ENCODE measurements around the gene TGFBR3.

TGFBR3 gene

GRCh38 chr1:91885716-91886506 is at the start of gene TGFBR3:
Gene TGFBR3 (minus strand): TSS chr1:91886151. CDS start chr1:91861531, 24,620 bp downstream.
- DNase-seq (ENCODE audit: low read depth), result peak; percentile 72

DNA sequence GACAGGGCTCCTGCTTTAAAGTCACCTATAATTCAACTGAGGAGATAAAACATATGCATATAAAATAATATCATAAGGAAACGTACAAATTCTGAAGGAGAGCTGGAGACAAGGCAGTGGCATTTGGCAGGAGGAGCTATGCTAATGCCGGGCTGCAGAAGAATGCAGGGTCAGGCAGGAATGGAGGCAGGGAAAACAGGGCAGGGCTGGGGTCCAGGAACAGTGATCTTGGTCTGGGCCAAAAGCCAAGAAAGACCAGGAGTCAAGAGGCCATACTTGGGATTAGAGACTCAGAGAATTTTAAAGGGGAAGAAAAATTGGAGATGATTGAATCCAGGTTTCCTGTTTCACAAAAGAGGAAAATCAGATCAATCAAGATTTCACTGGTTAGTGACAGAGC is 43.3 kb upstream of the TGFBR3 start:
- no peak for DNase-seq (ENCODE audit: low read depth)

DNA sequence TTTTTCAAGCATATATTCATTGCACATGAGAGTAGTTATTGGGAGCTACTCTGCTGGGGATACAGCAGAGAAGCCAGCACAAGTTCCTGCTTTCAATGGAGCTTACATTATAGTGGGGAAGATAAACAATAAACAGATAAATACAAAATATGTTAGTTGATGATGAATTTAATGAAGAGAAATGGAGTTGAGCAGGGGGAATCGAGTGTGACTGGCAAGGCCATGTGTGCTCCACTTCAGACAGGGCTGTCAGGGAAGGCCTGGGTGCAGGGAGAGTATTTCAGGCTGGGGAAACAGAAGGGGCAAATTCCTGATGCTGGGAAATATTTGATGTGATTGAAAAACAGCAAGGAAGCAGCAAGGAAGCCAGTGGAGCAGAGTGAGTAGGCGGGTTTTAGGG is 42.1 kb upstream of the TGFBR3 start:
- no peak for DNase-seq (ENCODE audit: low read depth)

DNA sequence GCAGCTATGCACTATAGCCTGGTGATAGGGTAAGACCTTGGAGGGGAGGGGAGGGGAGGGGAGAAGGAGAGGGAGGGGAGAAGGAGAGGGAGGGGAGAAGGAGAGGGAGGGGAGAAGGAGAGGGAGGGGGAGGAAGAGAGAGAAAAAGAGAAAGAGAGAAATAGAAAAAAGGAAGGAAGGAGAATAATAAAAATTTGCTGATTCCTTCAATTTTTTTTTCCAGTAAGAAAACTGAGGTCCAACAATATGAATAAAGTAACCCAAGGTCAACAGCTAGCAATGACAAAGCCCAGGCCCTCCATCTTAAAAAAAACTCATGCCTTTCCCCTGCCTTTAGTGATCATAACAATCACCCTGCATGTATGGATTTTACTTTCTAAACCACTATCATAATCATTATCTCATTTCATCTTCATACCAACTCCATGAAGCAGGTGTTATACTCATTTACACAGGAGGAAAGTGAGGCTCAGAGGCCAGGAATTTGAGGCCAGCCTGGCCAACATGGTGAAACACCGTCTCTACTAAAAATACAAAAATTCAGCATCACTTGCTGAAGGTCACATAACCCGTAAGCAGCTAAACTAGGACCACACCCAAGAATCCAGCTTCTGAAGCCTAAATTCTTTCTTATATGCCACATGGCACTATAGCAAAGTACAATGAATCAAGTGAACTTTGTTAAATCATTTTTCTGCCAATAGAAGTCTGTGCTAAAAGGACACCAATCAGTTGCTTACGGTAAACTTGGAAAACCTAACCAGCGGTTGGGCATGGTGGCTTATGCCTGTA is 39.9 kb upstream of the TGFBR3 start:
- DNase-seq (ENCODE audit: low read depth), result no peak

GRCh38 chr1:91924146-91924545 is 38.2 kb upstream of the TGFBR3 start:
- DNase-seq (ENCODE audit: low read depth), result no peak

- no peak for DNase-seq (ENCODE audit: low read depth)
These were observed 34.0 kb upstream of the TGFBR3 start for GRCh38 chr1:91919962-91920361.

DNA sequence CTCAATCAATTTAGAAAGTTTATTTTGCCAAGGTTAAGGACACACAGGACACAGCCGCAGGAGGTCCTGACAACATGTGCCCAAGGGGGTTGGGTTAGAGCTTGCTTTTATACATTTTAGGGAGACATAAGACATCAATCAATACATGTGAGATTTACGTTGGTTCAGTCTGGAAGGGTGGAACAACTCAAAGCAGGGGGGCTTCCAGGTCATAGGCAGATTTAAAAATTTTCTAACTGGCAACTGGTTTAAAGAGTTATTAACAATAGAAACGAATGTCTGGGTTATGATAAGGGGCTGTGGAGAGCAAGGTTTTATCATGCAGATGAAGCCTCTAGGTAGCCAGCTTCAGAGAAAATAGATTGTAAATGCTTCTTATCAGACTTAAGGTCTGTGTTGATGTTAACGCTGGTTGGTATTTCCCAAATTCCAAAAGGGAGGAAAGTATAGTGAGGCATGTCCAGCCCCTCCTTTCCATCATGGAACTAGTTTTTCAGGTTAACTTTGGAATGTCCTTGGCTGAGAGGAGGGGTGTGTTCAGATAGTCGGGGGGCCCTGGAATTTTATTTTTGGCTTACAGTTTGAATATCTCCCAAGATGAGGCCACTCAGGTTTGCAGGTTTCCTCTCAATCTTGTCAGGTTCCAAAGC is 31.0 kb upstream of the TGFBR3 start:
- DNase-seq (ENCODE audit: low read depth), result no peak

DNA sequence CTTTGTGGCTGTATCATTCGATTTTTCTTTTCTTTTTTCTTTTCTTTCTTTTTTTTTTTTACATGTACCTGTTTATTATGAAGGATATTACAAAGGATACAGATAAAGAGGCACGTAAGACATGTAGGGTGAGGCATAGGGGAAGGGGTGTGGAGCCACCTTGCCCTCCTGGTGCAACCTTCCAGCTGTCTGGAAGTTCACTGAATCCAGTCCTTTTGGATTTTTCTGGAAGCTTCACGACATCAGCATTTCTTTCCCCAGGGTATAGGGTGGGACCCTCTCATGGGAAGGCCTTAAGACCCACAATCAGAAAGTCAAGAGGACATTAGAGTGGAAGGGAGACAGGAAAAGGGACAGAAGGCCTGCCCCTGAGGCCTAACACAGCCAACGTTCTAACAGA is 30.1 kb upstream of the TGFBR3 start:
- no peak for DNase-seq (ENCODE audit: low read depth)

DNA sequence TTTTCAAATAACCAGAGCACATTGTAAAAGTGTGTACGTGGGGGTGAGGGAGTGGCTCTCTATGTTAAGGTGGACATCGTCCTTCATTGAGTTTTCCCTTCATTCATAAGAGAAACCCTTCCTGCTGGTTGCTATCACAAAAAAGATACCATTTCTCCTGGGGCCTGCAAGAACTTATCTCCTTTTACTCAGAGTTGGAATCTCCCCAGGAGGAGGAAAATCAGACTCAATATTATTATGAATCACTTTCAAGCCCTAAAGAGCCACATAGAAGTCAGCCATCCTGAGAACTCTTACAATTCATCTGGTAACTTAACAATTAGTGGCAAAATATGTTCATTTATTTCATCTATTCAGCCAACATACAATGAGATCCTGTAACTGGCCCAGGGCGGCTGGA is 27.1 kb upstream of the TGFBR3 start:
- no peak for DNase-seq (ENCODE audit: low read depth)

DNA sequence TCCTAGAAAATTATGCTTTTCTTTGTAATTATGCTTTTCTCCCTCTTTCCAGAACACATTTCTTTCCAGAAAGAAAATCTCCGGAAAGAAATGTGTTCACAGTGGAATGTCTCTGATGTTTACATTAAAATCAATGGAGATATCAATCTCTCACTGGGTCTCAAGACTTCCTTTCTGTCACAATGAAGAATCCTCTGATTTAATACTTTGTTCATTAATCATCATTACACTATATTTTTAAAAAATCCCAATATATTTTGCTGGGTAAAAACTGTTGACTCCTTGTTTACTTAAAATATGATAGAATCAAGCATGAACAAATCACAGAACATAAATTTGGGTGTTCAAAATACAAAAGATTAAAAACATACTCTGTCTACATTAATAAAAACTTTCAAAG is 26.3 kb upstream of the TGFBR3 start:
- DNase-seq (ENCODE audit: low read depth), result no peak

GRCh38 chr1:91901231-91901630 is 15.3 kb upstream of the TGFBR3 start:
- DNase-seq (ENCODE audit: low read depth), result no peak

DNA sequence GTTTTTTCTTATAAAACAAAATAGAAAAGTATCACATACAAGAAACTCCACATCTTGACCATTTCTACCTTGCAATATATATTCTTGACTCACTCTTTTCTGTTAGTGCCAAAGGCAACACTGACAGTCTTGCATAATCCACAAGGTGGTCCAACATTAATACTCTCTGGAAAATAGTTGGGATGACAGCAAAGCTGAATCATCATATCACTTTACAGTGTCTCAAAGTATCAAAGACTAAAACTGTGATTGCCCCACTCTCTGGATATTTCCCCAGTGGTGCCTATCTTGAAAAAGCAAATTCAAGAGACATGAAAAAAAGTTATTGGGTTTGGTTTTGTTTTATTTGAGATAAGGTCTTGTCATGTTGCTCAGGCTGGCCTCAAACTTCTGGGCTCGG is 14.6 kb upstream of the TGFBR3 start:
- no peak for DNase-seq (ENCODE audit: low read depth)

DNA sequence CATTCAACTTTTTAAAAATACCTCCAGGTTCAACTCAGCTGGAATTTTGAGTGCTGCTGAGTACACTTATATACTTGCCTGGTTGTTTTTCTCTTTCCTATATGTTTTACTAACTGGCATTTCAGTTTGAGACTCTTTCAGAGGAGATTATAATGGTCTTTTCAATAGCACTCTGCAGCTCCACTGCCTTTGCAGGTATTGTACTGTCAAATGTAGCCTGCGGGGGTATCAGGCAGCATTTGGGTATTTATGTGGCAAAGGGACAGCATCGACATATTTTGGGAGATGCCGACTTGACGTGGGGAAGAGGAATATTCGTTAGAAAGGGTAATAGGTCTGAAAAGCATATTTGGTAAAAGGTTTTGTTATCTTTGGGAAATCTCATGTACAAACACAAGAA is 11.1 kb upstream of the TGFBR3 start:
- DNase-seq (ENCODE audit: low read depth), result no peak

- no peak for DNase-seq (ENCODE audit: low read depth)
These were observed 10.0 kb upstream of the TGFBR3 start for GRCh38 chr1:91895832-91896556.

DNA sequence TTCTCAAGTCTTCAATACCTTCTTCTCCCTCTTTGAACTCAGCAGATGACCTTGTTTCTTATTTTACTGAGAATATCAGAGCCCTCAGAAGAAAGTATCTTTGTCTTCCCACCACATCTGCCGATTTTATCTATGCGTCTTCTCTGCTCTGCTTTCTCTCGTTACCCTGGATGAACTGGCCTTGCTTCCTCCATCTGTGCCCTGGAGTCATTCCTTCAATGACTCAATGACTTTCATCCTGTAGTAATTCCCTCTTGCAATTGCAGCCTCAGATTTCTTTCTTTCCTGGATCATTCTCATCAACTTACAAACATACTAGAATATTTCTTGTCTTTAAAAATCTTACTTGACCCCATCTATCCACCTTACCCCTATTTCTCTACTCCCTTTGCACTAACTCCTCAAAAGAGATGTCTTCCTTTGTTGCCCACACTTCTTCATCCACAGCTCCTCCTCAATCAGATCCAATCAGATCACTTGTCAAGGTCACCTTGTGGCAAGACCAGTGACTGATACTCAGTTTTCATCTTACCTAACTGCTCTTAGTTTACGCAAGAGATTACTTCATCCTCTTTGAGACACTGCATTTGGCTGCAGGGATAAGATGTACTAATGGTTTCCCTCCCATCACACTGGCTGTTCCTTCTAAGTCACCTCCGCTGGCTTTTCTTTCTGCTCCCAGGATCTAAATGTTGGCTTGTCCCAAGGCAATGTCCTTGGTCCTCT is 8.2 kb upstream of the TGFBR3 start:
- DNase-seq (ENCODE audit: low read depth), result no peak

- DNase-seq (ENCODE audit: low read depth), result no peak
These were observed 6.0 kb upstream of the TGFBR3 start for GRCh38 chr1:91891969-91892368.

DNA sequence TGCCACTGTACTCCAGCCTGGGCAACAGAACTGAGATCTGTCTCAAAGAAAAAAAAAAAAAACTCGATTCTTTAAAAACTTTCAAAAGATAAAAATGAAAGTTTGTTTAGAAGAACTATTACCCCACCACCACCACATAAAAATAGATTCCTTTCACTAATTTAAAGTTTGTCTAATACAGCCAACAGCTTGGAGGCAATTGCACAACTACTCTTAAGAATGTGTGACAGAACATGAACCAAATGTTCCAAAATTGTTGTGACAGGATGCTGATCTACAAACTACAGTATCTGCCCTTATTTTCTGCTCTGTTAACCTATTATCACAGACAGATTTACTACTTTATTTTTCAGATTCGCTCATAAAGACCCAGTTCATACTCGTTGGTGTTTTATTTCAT is 5.5 kb upstream of the TGFBR3 start:
- DNase-seq (ENCODE audit: low read depth), result no peak

- no peak for DNase-seq (ENCODE audit: low read depth)
These were observed 3.9 kb upstream of the TGFBR3 start for GRCh38 chr1:91889717-91890459.

- DNase-seq (ENCODE audit: low read depth), result no peak
These were observed 687 bp downstream of the TGFBR3 start for GRCh38 chr1:91885213-91885715.

DNA sequence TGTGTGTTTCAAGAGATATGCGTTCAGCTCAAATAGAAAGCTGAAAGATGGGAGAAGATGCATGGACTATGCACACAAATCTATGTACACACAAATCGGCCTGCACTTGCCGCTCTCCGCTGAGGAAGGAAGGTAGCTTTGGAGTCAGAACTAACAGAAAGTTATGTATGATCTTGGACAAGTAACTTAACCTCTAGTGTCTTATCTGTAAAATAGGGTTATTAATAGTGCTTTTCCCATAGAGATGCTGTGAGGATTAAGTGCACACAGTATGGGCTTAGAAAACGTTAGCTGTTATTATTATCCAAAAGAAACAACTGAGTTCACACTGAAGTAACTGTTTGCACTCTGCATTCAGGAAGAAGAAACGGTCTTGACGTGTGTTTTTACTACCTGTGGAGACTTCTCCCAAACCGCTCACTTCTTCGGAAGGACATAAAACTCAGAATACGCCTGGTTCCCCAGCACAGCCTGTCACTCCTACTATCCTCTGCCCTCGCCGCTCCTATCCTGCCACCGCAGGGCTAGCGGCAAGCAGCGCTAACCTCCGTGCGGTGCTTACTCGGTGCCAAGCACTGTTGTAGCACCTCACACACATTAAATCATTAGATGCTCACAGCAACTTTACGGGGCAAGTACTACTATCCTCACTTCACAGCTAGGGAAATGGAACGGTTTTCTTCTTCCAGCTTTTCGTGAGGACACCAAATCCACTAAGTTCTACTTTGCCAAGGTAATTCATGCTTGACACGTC is 1.3 kb downstream of the TGFBR3 start:
- no peak for DNase-seq (ENCODE audit: low read depth)

All from stimulated activated CD8-positive, alpha-beta memory T cell treated with anti-CD3 and anti-CD28 coated beads, Interleukin-12 subunit alpha, Interleukin-12 subunit beta, amount 100 ng/mL, for 4 hours (primary cell).